HG03108 (cell line): ENCODE results near the gene MFN1.

ENCODE experiments used
- ATAC-seq: cut with Tn5 transposase; IDR thresholded peaks from one replicate; pipeline ENCODE4 v1.9.1; 2021; ENCODE audit warnings: moderate library complexity; ENCODE audit not compliant: unreplicated experiment

The MFN1 gene

GRCh38 chr3:179336345-179336929 is 11.1 kb upstream of the MFN1 start:
- no peak for ATAC-seq

- ATAC-seq: peak; percentile 47
These were observed 960 bp downstream of the MFN1 start for GRCh38 chr3:179348325-179349013.

- ATAC-seq: no peak
These were observed 8.5 kb downstream of the MFN1 start for GRCh38 chr3:179355996-179356395.

GRCh38 chr3:179363332-179363731 is 15.8 kb downstream of the MFN1 start:
- no peak for ATAC-seq

GRCh38 chr3:179369621-179370020 is 22.1 kb downstream of the MFN1 start:
- no peak for ATAC-seq

GRCh38 chr3:179373938-179374337 is 26.4 kb downstream of the MFN1 start:
- no peak for ATAC-seq

- ATAC-seq: no peak
These were observed 27.8 kb downstream of the MFN1 start for GRCh38 chr3:179375091-179375999.

- no peak for ATAC-seq
These were observed 29.0 kb downstream of the MFN1 start for GRCh38 chr3:179376474-179376873.

- ATAC-seq: no peak
These were observed 44.4 kb downstream of the MFN1 start for GRCh38 chr3:179391906-179392305.

- no peak for ATAC-seq
These were observed 51.2 kb downstream of the MFN1 start for GRCh38 chr3:179398574-179399231.

- ATAC-seq: no peak
These were observed 54.1 kb downstream of the MFN1 start for GRCh38 chr3:179401561-179401960.

- no peak for ATAC-seq
These were observed 55.5 kb downstream of the MFN1 start for GRCh38 chr3:179402963-179403362.

- no peak for ATAC-seq
These were observed 56.8 kb downstream of the MFN1 start for GRCh38 chr3:179404307-179404706.

- ATAC-seq: no peak
These were observed 62.8 kb downstream of the MFN1 start for GRCh38 chr3:179410331-179410730.

GRCh38 chr3:179410999-179411398 is 63.5 kb downstream of the MFN1 start:
- no peak for ATAC-seq

GRCh38 chr3:179414804-179415203 is 67.3 kb downstream of the MFN1 start:
- ATAC-seq: no peak

- no peak for ATAC-seq
These were observed 67.9 kb downstream of the MFN1 start for GRCh38 chr3:179415377-179415776.

GRCh38 chr3:179416681-179417080 is 69.2 kb downstream of the MFN1 start:
- ATAC-seq: no peak

- no peak for ATAC-seq
These were observed 71.1 kb downstream of the MFN1 start for GRCh38 chr3:179418610-179419009.

GRCh38 chr3:179421500-179421899 is 74.0 kb downstream of the MFN1 start:
- ATAC-seq: no peak

- ATAC-seq: no peak
These were observed 77.6 kb downstream of the MFN1 start for GRCh38 chr3:179425075-179425474.
